ENCODE data around the gene LBH.

LBH gene

GRCh38 chr2:30234180-30234971 lies 3.0 kb downstream of the LBH start:
- no peak overlapping the region for H3K9ac ChIP-seq (ENCODE audit: low read depth, low read length)
- ATAC-seq (ENCODE audit: insufficient read depth, low read depth) (no peak), DNase-seq (no peak)
- H4K20me1 ChIP-seq (ENCODE audit: insufficient read depth, low read length): peaks cover 29% of the 10 kb centered on the region; the same call in 1 of the 2 replicates
- no peak overlapping the region for H3K4me3 ChIP-seq (ENCODE audit: low read depth in 1 of 2, low read length in 2 of 2)
- H3K79me2 ChIP-seq (ENCODE audit: insufficient read depth, low read length): peaks cover 36% of the 10 kb centered on the region
- H3K36me3 ChIP-seq (ENCODE audit: insufficient read depth, low read length): peaks cover 49% of the 10 kb centered on the region
- TF ChIP-seq, protein P1, sequence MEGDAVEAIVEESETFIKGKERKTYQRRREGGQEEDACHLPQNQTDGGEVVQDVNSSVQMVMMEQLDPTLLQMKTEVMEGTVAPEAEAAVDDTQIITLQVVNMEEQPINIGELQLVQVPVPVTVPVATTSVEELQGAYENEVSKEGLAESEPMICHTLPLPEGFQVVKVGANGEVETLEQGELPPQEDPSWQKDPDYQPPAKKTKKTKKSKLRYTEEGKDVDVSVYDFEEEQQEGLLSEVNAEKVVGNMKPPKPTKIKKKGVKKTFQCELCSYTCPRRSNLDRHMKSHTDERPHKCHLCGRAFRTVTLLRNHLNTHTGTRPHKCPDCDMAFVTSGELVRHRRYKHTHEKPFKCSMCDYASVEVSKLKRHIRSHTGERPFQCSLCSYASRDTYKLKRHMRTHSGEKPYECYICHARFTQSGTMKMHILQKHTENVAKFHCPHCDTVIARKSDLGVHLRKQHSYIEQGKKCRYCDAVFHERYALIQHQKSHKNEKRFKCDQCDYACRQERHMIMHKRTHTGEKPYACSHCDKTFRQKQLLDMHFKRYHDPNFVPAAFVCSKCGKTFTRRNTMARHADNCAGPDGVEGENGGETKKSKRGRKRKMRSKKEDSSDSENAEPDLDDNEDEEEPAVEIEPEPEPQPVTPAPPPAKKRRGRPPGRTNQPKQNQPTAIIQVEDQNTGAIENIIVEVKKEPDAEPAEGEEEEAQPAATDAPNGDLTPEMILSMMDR (IDR thresholded peaks at IDR 0.05; ENCODE audit: borderline replicate concordance, extremely low read depth, low read length, poor library complexity, severe bottlenecking): no peak
- TF ChIP-seq EZH2 (IDR thresholded peaks at IDR 0.05; ENCODE audit: borderline replicate concordance, low read depth, low read length, severe bottlenecking): no peak
- H3K9me3 ChIP-seq (ENCODE audit: insufficient read depth, low read length, severe bottlenecking): no peaks in the 10 kb centered on the region
- no peaks in the 10 kb centered on the region for H3K27me3 ChIP-seq (ENCODE audit: insufficient read depth, low read length, poor library complexity)
- H2AFZ ChIP-seq (ENCODE audit: low read depth, low read length): no peak overlapping the region
- H3K4me1 ChIP-seq (ENCODE audit: insufficient read depth, low read length): peaks cover 36% of the 10 kb centered on the region
- peak overlapping the region; percentile 76; the same call in 1 of the 2 replicates for H3K4me2 ChIP-seq (ENCODE audit: insufficient read depth, low read length)
- no peak overlapping the region for H3K27ac ChIP-seq (ENCODE audit: low read length)

DNA sequence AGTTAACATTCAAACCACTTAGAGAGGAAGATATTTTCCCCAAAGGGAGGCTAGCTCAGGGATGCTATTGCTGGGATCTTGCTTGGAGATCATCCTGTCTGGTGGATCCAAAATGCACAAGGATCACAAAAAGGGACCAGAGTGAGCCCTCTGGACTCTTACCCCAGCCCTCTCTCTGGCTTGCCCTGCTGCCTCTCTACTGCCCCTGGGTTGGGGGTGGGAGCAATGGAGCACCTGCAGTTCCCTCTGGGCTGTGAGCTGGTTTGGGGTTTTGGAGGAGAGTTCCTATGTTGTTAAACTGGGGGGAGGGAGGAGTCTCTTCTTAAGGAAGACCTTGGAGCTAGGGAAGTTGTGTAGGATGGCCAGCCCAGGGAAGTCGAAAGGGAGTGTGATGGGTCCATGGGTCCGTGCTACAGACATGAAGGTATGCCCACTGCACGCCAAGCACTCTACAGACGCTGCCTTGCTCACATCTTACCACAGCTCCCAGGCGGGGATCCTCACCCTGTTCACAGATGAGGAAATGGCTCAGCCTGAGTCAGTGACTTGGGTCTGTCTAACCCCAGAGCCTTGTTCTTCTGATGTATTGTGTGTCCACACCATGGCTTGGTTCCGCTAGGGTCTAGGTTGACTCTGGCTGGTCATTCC lies 3.8 kb downstream of the LBH start:
- no peak overlapping the region for H3K27ac ChIP-seq (ENCODE audit: low read length)
- H3K9ac ChIP-seq (ENCODE audit: low read depth, low read length): no peak overlapping the region
- no peak overlapping the region for H2AFZ ChIP-seq (ENCODE audit: low read depth, low read length)
- peaks cover 44% of the 10 kb centered on the region for H3K79me2 ChIP-seq (ENCODE audit: insufficient read depth, low read length)
- ATAC-seq (ENCODE audit: insufficient read depth, low read depth): no peak
- H3K4me2 ChIP-seq (ENCODE audit: insufficient read depth, low read length): peak overlapping the region; percentile 76; the same call in 1 of the 2 replicates
- no peak for DNase-seq
- peaks cover 43% of the 10 kb centered on the region for H3K4me1 ChIP-seq (ENCODE audit: insufficient read depth, low read length)
- no peak overlapping the region for H3K4me3 ChIP-seq (ENCODE audit: low read depth in 1 of 2, low read length in 2 of 2)
- TF ChIP-seq EZH2 (IDR thresholded peaks at IDR 0.05; ENCODE audit: borderline replicate concordance, low read depth, low read length, severe bottlenecking): no peak
- TF ChIP-seq, protein P1 (IDR thresholded peaks at IDR 0.05; ENCODE audit: borderline replicate concordance, extremely low read depth, low read length, poor library complexity, severe bottlenecking): no peak
- H4K20me1 ChIP-seq (ENCODE audit: insufficient read depth, low read length): peaks cover 34% of the 10 kb centered on the region; the same call in 1 of the 2 replicates
- H3K27me3 ChIP-seq (ENCODE audit: insufficient read depth, low read length, poor library complexity): no peaks in the 10 kb centered on the region
- H3K9me3 ChIP-seq (ENCODE audit: insufficient read depth, low read length, severe bottlenecking): no peaks in the 10 kb centered on the region
- peaks cover 57% of the 10 kb centered on the region for H3K36me3 ChIP-seq (ENCODE audit: insufficient read depth, low read length)

DNA sequence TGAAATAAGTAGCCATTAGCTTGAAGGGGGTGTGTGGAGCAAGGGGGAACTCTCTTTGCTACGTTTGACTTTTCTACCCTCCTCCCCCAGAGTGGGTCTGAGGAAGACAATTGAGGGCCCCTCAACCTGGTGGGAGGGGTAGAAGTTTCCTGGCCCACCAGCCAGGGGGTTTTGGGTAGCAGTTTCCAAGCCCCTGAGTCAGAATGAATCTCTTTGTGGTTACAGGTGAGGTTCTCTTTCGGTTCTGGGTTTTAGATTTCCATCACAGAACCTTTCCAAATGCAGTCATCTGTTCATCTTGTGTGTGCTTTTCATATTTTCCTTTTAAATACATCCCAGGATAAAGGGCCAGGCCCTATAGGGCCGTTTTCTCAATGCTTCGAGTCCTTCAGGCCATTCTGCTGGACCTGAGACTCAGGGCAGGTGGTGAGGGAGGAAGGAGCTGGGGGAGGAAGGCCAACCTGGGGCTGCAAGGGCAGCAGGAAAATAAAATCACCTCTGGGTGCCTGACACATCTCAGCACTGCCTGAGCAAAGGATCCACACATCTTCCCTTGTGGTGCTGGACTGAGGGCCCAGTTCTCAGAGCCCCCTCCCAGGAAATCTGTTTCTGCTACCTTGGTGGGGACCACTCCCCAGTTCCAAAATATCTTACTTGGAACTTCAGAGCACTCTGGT lies 4.7 kb downstream of the LBH start:
- Histone ChIP-seq H3K4me3 (ENCODE audit: low read depth in 1 of 2, low read length in 2 of 2) (no peak overlapping the region), H3K79me2 (ENCODE audit: insufficient read depth, low read length) (peaks cover 51% of the 10 kb centered on the region), H3K27me3 (ENCODE audit: insufficient read depth, low read length, poor library complexity) (no peaks in the 10 kb centered on the region), H3K9ac (ENCODE audit: low read depth, low read length) (no peak overlapping the region), H4K20me1 (ENCODE audit: insufficient read depth, low read length) (peaks cover 37% of the 10 kb centered on the region; the same call in 1 of the 2 replicates), H3K4me1 (ENCODE audit: insufficient read depth, low read length) (peaks cover 41% of the 10 kb centered on the region), H3K36me3 (ENCODE audit: insufficient read depth, low read length) (peaks cover 63% of the 10 kb centered on the region), H3K9me3 (ENCODE audit: insufficient read depth, low read length, severe bottlenecking) (no peaks in the 10 kb centered on the region), H3K27ac (ENCODE audit: low read length) (no peak overlapping the region), H3K4me2 (ENCODE audit: insufficient read depth, low read length) (no peak overlapping the region), H2AFZ (ENCODE audit: low read depth, low read length) (no peak overlapping the region)
- TF ChIP-seq EZH2 (IDR thresholded peaks at IDR 0.05; ENCODE audit: borderline replicate concordance, low read depth, low read length, severe bottlenecking): no peak
- TF ChIP-seq, protein P1 (IDR thresholded peaks at IDR 0.05; ENCODE audit: borderline replicate concordance, extremely low read depth, low read length, poor library complexity, severe bottlenecking): no peak
- ATAC-seq (ENCODE audit: insufficient read depth, low read depth): no peak
- DNase-seq: no peak
